T-cell (primary cell): Measurements from ENCODE around the gene EPB41L1. TPM values are rescaled to one million over a fixed set of nuclear protein-coding genes. Genes with fewer than 3 reads are reported as not detected.

Source experiments
- ATAC-seq, 4 experiments: fragments of 200-7000 bp in 3 of 4; fragments of 150-1000 bp in 1 of 4; cut with Tn5 transposase; replicated peaks in 1 of 4; 1 replicate in 3 of 4; 2 replicates in 1 of 4; pipeline ENCODE4 v1.10.0; 2021; ENCODE audit warnings: moderate library complexity in 3 of 4, mild to moderate bottlenecking in 2 of 4, moderate number of reproducible peaks in 1 of 4
- CTCF ChIA-PET, 2 donors: fragments of 300-600 bp; sonication (Branson Sonifier 250); formaldehyde crosslinking; loops; one replicate each; lab custom pipeline; 2022; ENCODE audit warnings: antibody characterized with exemption in 2 of 2; lab: Charles Lee
- POLR2A ChIA-PET, 2 donors: fragments of 300-600 bp; sonication (Branson Sonifier 250); formaldehyde crosslinking; loops; one replicate each; lab custom pipeline; 2022; ENCODE audit warnings: antibody characterized with exemption in 2 of 2; lab: Charles Lee
- DNase-seq, 35 experiments: peaks; one replicate each; pipeline versions ENCODE4 v3.0.0 to v3.0.0-alpha.2; 2013 to 2023
- H3K27ac ChIP-seq: one replicate; pipeline ENCODE4 v1.5.1; 2013; ENCODE audit warnings: low read length
- H3K27me3 ChIP-seq, 2 experiments: replicated peaks in 1 of 2; 1 replicate in 1 of 2; 2 replicates in 1 of 2; pipeline versions ENCODE4 v1.6.1 to v1.7.0; 2013; ENCODE audit warnings: low read length in 1 of 2, mixed read lengths in 1 of 2; ENCODE audit not compliant: control insufficient read depth in 2 of 2, insufficient read depth in 2 of 2; ENCODE audit errors: extremely low read depth in 1 of 2
- H3K36me3 ChIP-seq, 2 donors: 1 replicate in 1 of 2; 2 replicates in 1 of 2; pipeline versions ENCODE4 v1.6.1 to v1.7.0; 2013; ENCODE audit warnings: low read length in 1 of 2; ENCODE audit not compliant: control insufficient read depth in 2 of 2, insufficient read depth in 1 of 2; ENCODE audit errors: extremely low read depth in 1 of 2
- H3K4me1 ChIP-seq, 2 experiments: 1 replicate in 1 of 2; 2 replicates in 1 of 2; pipeline versions ENCODE4 v1.6.1 to v1.7.0; 2013; ENCODE audit warnings: low read length in 2 of 2, mixed read lengths in 1 of 2; ENCODE audit not compliant: insufficient read depth in 2 of 2, control insufficient read depth in 1 of 2; ENCODE audit errors: extremely low read depth in 1 of 2
- H3K4me3 ChIP-seq, 2 donors: 1 replicate in 1 of 2; 2 replicates in 1 of 2; pipeline versions ENCODE4 v1.5.1 to v1.7.0; 2013; ENCODE audit warnings: mild to moderate bottlenecking in 2 of 2, low read length in 1 of 2, moderate library complexity in 1 of 2; ENCODE audit not compliant: control insufficient read depth in 1 of 2; ENCODE audit errors: extremely low read depth in 1 of 2
- H3K9me3 ChIP-seq: 2 replicates; pipeline ENCODE4 v1.7.0; 2013
- H3K27ac Mint-ChIP-seq, 2 donors: one replicate each; pipeline ENCODE4 v1.8.0; 2020 to 2021; ENCODE audit warnings: mild to moderate bottlenecking in 2 of 2, mixed read lengths in 2 of 2
- H3K27me3 Mint-ChIP-seq, 2 donors: one replicate each; pipeline ENCODE4 v1.8.0; 2021 to 2022; ENCODE audit warnings: mixed read lengths in 2 of 2
- H3K36me3 Mint-ChIP-seq: one replicate; pipeline ENCODE4 v1.8.0; 2021; ENCODE audit warnings: mixed read lengths
- H3K4me1 Mint-ChIP-seq, 3 donors: one replicate each; pipeline ENCODE4 v1.8.0; 2020 to 2022; ENCODE audit warnings: mixed read lengths in 3 of 3, mild to moderate bottlenecking in 1 of 3
- H3K4me3 Mint-ChIP-seq, 3 donors: one replicate each; pipeline ENCODE4 v1.8.0; 2020 to 2022; ENCODE audit warnings: mild to moderate bottlenecking in 3 of 3, mixed read lengths in 3 of 3, moderate library complexity in 3 of 3
- H3K9me3 Mint-ChIP-seq, 3 donors: one replicate each; pipeline ENCODE4 v1.8.0; 2020 to 2022; ENCODE audit warnings: mixed read lengths in 3 of 3
- WGBS: methylation state at CpG from one replicate; pipeline ENCODE4 v1.1.5; 2013; ENCODE audit warnings: missing lambda C conversion rate; ENCODE audit not compliant: insufficient coverage; 5-methylcytosine and 5-hydroxymethylcytosine counted together
- total RNA-seq, 35 experiments: library from RNA in 6 of 35; stranded (reverse) in 6 of 35; fragments of 120-200 nt in 1 of 35; gene quantifications; one replicate each; pipeline versions ENCODE4 v1.2.1 to v1.2.4 and lab custom pipeline; 2013 to 2026

Gene EPB41L1
- 1 to 10 TPM in 2 of 5 donors, under 1 TPM in 3; 0.19 to 2.0 (median 0.82) TPM for total RNA-seq
- total RNA-seq (2013): 0.79 TPM
- 0 to 3.4 (median 0.13) reads per million in 29 experiments for total RNA-seq (lab: John Stamatoyannopoulos, UW)

- no peaks in the 10 kb centered on the region for H3K9me3 Mint-ChIP-seq
- H3K4me1 Mint-ChIP-seq: peaks cover 8 to 10% (median 9%) of the 10 kb centered on the region in 3 donors
- Histone ChIP-seq H3K36me3 (no peaks in the 10 kb centered on the region), H3K27ac (no peak within 1 kb of the TSS), H3K4me3 (peak within 1 kb of the TSS; percentile 2 to 49), H3K27me3 (peaks cover 2 to 53% of the 10 kb centered on the region in 2 experiments), H3K9me3 (no peaks in the 10 kb centered on the region), H3K4me1 (peaks cover 0 to 18% of the 10 kb centered on the region in 2 experiments)
- ATAC-seq: no peak
- whole genome bisulfite sequencing: 15% methylated on average over 39 of the region's 51 CpGs
- no peaks in the 10 kb centered on the region for H3K36me3 Mint-ChIP-seq
- ChIA-PET CTCF (no interaction called here), POLR2A (no interaction called here)
- H3K27ac Mint-ChIP-seq: no peak within 1 kb of the TSS
- H3K27me3 Mint-ChIP-seq: peaks cover 21 to 35% of the 10 kb centered on the region in 2 donors
- peak in 5 of 35 experiments; percentile 9 to 22 (median 12) for DNase-seq
- H3K4me3 Mint-ChIP-seq: peak within 1 kb of the TSS; percentile 39 to 75 (median 69)
Observed at GRCh38 chr20:36154700-36155628, at the start of gene EPB41L1. TSS of gene EPB41L1 (plus strand) at chr20:36154740. CDS start at chr20:36173778, 19,038 bp downstream.

- Mint-ChIP-seq H3K27me3 (no peaks in the 10 kb centered on the region), H3K36me3 (no peaks in the 10 kb centered on the region), H3K4me3 (no peak overlapping the region), H3K9me3 (no peaks in the 10 kb centered on the region), H3K4me1 (no peaks in the 10 kb centered on the region), H3K27ac (no peak overlapping the region)
- Histone ChIP-seq H3K9me3 (no peaks in the 10 kb centered on the region), H3K4me1 (no peaks in the 10 kb centered on the region), H3K36me3 (no peaks in the 10 kb centered on the region), H3K27ac (no peak overlapping the region), H3K27me3 (peaks cover 0 to 3% of the 10 kb centered on the region in 2 experiments), H3K4me3 (no peak overlapping the region)
- ChIA-PET CTCF (no interaction called here), POLR2A (interaction anchor here in 1 of 2 donors (0.5 kb wide), 1 partner anchor 141 kb away, joined by 3 read pairs; no protein-coding TSS in a partner anchor)
- 92% methylated on average over 10 of the region's 10 CpGs for WGBS
- ATAC-seq (no peak), DNase-seq (no peak)
Observed at GRCh38 chr20:36104856-36105255, 49.7 kb upstream of the EPB41L1 start.

- Mint-ChIP-seq H3K4me1 (no peaks in the 10 kb centered on the region), H3K27me3 (no peaks in the 10 kb centered on the region), H3K36me3 (no peaks in the 10 kb centered on the region), H3K9me3 (no peaks in the 10 kb centered on the region), H3K27ac (no peak overlapping the region), H3K4me3 (no peak overlapping the region)
- Histone ChIP-seq H3K27me3 (peaks cover 0 to 3% of the 10 kb centered on the region in 2 experiments), H3K9me3 (no peaks in the 10 kb centered on the region), H3K36me3 (no peaks in the 10 kb centered on the region), H3K4me3 (no peak overlapping the region), H3K27ac (no peak overlapping the region), H3K4me1 (no peaks in the 10 kb centered on the region)
- DNase-seq: no peak
- ChIA-PET CTCF (no interaction called here), POLR2A (no interaction called here)
- no peak for ATAC-seq
- 13% methylated on average over 1 of the region's 1 CpG for WGBS
Observed at GRCh38 chr20:36105711-36106226, 48.8 kb upstream of the EPB41L1 start.

- no peaks in the 10 kb centered on the region for H3K9me3 ChIP-seq
- ATAC-seq (no peak), DNase-seq (no peak)
- Mint-ChIP-seq H3K27me3 (no peaks in the 10 kb centered on the region), H3K36me3 (no peaks in the 10 kb centered on the region), H3K4me3 (no peak overlapping the region), H3K4me1 (no peaks in the 10 kb centered on the region), H3K9me3 (no peaks in the 10 kb centered on the region), H3K27ac (no peak overlapping the region)
- peaks cover 0 to 3% of the 10 kb centered on the region in 2 experiments for H3K27me3 ChIP-seq
- no peak overlapping the region for H3K27ac ChIP-seq
- ChIA-PET CTCF (no interaction called here), POLR2A (no interaction called here)
- no peaks in the 10 kb centered on the region for H3K36me3 ChIP-seq
- WGBS: 57% methylated on average over 1 of the region's 5 CpGs
- no peaks in the 10 kb centered on the region for H3K4me1 ChIP-seq
- no peak overlapping the region for H3K4me3 ChIP-seq
Observed at GRCh38 chr20:36106606-36107005, 47.9 kb upstream of the EPB41L1 start.

- Mint-ChIP-seq H3K27ac (no peak overlapping the region), H3K9me3 (no peaks in the 10 kb centered on the region), H3K27me3 (no peaks in the 10 kb centered on the region), H3K4me1 (no peaks in the 10 kb centered on the region), H3K36me3 (no peaks in the 10 kb centered on the region), H3K4me3 (no peak overlapping the region)
- H3K27me3 ChIP-seq: peaks cover 0 to 3% of the 10 kb centered on the region in 2 experiments
- H3K36me3 ChIP-seq: no peaks in the 10 kb centered on the region
- no peaks in the 10 kb centered on the region for H3K9me3 ChIP-seq
- ATAC-seq (no peak), DNase-seq (no peak)
- H3K4me1 ChIP-seq: no peaks in the 10 kb centered on the region
- ChIA-PET POLR2A (no interaction called here), CTCF (no interaction called here)
- WGBS: no CpG with 5 or more reads among the region's 1 CpG
- H3K27ac ChIP-seq: no peak overlapping the region
- no peak overlapping the region for H3K4me3 ChIP-seq
Observed at GRCh38 chr20:36107881-36108280, 46.7 kb upstream of the EPB41L1 start.

GRCh38 chr20:36109251-36109947 is 45.1 kb upstream of the EPB41L1 start:
- DNase-seq (no peak), ATAC-seq (no peak)
- H3K4me3 ChIP-seq: no peak overlapping the region
- H3K27me3 ChIP-seq: peaks cover 0 to 6% of the 10 kb centered on the region in 2 experiments
- H3K36me3 ChIP-seq: no peaks in the 10 kb centered on the region
- Mint-ChIP-seq H3K36me3 (no peaks in the 10 kb centered on the region), H3K9me3 (no peaks in the 10 kb centered on the region), H3K4me1 (no peaks in the 10 kb centered on the region), H3K4me3 (no peak overlapping the region), H3K27me3 (peaks cover 0 to 1% of the 10 kb centered on the region in 2 donors), H3K27ac (no peak overlapping the region)
- WGBS: 80% methylated on average over 6 of the region's 6 CpGs
- H3K27ac ChIP-seq: no peak overlapping the region
- H3K4me1 ChIP-seq: no peaks in the 10 kb centered on the region
- POLR2A ChIA-PET: no interaction called here
- H3K9me3 ChIP-seq: no peaks in the 10 kb centered on the region
- CTCF ChIA-PET: no interaction called here
